Activated naive CD8-positive, alpha-beta T cell treated with anti-CD3 and anti-CD28 coated beads, Interleukin-2, amount 50 U/mL, for 16 hours (primary cell): ENCODE results near the gene BAHCC1.

Experiments
- DNase-seq: peaks from one replicate; pipeline ENCODE4 v3.0.0-alpha.2; 2020; ENCODE audit warnings: low read depth, low spot score

BAHCC1 gene

DNA sequence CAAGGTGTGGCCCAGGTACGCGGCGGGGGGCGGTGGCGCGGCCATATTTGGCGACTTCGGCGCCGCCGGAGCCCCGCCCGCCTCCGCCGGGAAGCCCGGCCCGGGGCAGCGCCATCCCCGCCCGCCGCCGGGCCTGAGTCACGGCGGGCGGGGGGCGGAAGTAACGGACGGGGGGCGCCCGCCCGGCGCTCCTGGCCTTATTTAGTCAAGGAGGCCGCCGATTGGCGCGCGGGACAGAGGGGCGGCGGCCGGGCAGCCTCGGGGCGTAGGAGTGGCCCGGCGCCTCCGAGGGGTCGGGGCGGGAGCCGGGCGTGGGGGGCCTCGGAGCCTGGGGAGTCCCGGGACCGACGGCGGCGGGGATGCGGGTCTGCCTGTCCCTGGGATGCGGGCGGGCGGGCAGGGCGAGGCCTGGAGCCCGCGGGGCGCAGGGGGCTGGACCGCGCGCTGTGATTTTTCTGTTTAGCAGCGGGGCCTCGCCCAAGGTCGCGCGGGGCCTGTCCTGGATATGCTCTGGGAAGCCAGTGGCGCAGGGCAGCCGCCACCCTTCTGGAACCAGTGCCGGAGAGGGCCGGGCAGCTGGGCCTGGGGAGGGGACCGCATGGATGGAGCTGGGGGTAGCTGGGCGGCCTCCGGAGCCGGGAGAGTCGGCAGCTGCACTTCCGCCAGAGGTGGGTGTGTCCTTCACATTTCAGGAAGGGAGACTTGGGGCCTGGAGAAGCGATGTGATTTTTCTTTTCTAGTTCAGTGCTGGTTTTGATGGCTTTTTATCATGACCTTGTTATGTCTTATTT is 119.7 kb downstream of the BAHCC1 start:
- DNase-seq: peak; percentile 29

DNA sequence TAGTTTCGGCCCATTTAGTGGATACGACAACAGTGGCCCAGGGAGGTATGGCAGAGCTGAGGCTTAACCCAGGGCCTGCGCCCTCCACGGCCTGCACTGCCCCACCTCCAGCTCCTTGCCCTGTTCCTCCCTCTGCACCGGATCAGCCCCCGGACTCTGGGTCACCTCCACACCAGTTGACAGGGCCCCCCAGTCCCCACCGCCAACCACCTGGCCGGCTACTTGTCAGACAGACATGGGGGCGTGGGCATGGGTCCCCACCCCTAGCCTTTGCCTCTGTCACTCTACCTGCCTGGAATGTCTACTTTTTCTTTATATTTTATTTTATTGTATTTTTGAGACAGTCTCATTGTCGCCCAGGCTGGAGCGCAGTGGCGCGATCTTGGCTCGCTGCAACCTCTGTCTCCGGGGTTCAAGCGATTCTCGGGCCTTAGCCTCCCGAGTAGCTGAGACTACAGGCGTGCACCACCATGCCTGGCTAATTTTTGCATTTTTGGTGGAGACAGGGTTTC is 120.3 kb downstream of the BAHCC1 start:
- DNase-seq: no peak
